B cell (primary cell): ENCODE measurements around the gene RASD1. TPM values are rescaled to one million over a fixed set of nuclear protein-coding genes. Genes with fewer than 3 reads are reported as not detected.

Experiments
- ATAC-seq: fragments of 200-7000 bp; cut with Tn5 transposase; one replicate; pipeline ENCODE4 v1.10.0; 2021; ENCODE audit warnings: low read depth, mild to moderate bottlenecking, moderate number of reproducible peaks, moderate library complexity
- CTCF ChIA-PET: fragments of 350-600 bp; sonication (Branson Sonifier 250); formaldehyde crosslinking; loops from one replicate; lab custom pipeline; 2021; ENCODE audit warnings: antibody characterized with exemption, inconsistent platforms; lab: Charles Lee
- POLR2A ChIA-PET: fragments of 350-600 bp; sonication (Branson Sonifier 250); formaldehyde crosslinking; loops from one replicate; lab custom pipeline; 2021; ENCODE audit warnings: antibody characterized with exemption; lab: Charles Lee
- DNase-seq: peaks from one replicate; pipeline ENCODE4 v3.0.0; 2013
- H2AFZ ChIP-seq: 2 replicates; pipeline ENCODE4 v1.6.1; 2012; ENCODE audit warnings: mild to moderate bottlenecking, low read depth, low read length; ENCODE audit not compliant: insufficient read depth, poor library complexity, severe bottlenecking
- H3K27ac ChIP-seq, 2 donors: 1 replicate in 1 of 2; 2 replicates in 1 of 2; pipeline ENCODE4 v1.5.1; 2012 to 2013; ENCODE audit warnings: low read length in 2 of 2, mild to moderate bottlenecking in 2 of 2, moderate library complexity in 1 of 2
- H3K27me3 ChIP-seq, 4 experiments: fragments of 200-600 bp in 1 of 4; sonication (generic) in 1 of 4; replicated peaks in 1 of 4; 1 replicate in 2 of 4; 2 replicates in 2 of 4; pipeline versions ENCODE4 v1.6.1 to v1.7.0; 2013 to 2016; ENCODE audit warnings: low read length in 3 of 4, mild to moderate bottlenecking in 2 of 4, mixed read lengths in 1 of 4, moderate library complexity in 1 of 4; ENCODE audit not compliant: insufficient read depth in 4 of 4, control insufficient read depth in 3 of 4; ENCODE audit errors: control extremely low read depth in 1 of 4
- H3K36me3 ChIP-seq, 2 experiments: replicated peaks in 1 of 2; 1 replicate in 1 of 2; 2 replicates in 1 of 2; pipeline versions ENCODE4 v1.6.1 to v1.7.1; 2013; ENCODE audit warnings: low read length in 1 of 2; ENCODE audit not compliant: insufficient read depth in 2 of 2, control insufficient read depth in 1 of 2; ENCODE audit errors: control extremely low read depth in 1 of 2, extremely low read depth in 1 of 2
- H3K4me1 ChIP-seq, 2 donors: fragments of 200-600 bp in 1 of 2; sonication (generic) in 1 of 2; 1 replicate in 1 of 2; 2 replicates in 1 of 2; pipeline versions ENCODE4 v1.5.1 to v1.6.1; 2013 to 2017; ENCODE audit warnings: low read length in 2 of 2; ENCODE audit not compliant: control insufficient read depth in 2 of 2, insufficient read depth in 2 of 2
- H3K4me2 ChIP-seq: replicated peaks from 2 replicates; pipeline ENCODE3; 2012; ENCODE audit warnings: mild to moderate bottlenecking, low read depth, low read length; ENCODE audit not compliant: poor library complexity, severe bottlenecking
- H3K4me3 ChIP-seq, 5 experiments: fragments of 200-600 bp in 1 of 5; sonication (generic) in 1 of 5; 1 replicate in 3 of 5; 2 replicates in 2 of 5; pipeline versions ENCODE4 v1.5.1 to v1.7.0; 2011 to 2016; ENCODE audit warnings: low read length in 4 of 5, mild to moderate bottlenecking in 4 of 5, low read depth in 2 of 5, control low read depth in 1 of 5, moderate library complexity in 1 of 5; ENCODE audit not compliant: insufficient read depth in 1 of 5; ENCODE audit errors: control extremely low read depth in 1 of 5, extremely low read depth in 1 of 5
- H3K79me2 ChIP-seq: fragments of 200-600 bp; sonication (generic); one replicate; pipeline ENCODE4 v1.6.0; 2016; ENCODE audit warnings: low read length; ENCODE audit not compliant: control insufficient read depth, insufficient read depth
- H3K9ac ChIP-seq: fragments of 200-600 bp; sonication (generic); 2 replicates; pipeline ENCODE4 v1.6.1; 2017; ENCODE audit warnings: mild to moderate bottlenecking, low read length, moderate library complexity
- H3K9me3 ChIP-seq, 3 donors: one replicate each; pipeline versions ENCODE4 v1.6.1 to v1.7.1; 2013; ENCODE audit warnings: low read length in 2 of 3; ENCODE audit not compliant: control insufficient read depth in 2 of 3, insufficient read depth in 1 of 3; ENCODE audit errors: control extremely low read depth in 1 of 3
- H4K20me1 ChIP-seq: 2 replicates; pipeline ENCODE4 v1.6.0; 2012; ENCODE audit warnings: mild to moderate bottlenecking, low read length; ENCODE audit not compliant: insufficient read depth, control insufficient read depth, poor library complexity, severe bottlenecking
- H3K27ac Mint-ChIP-seq: one replicate; pipeline ENCODE4 v1.8.0; 2021; ENCODE audit warnings: mixed read lengths
- H3K27me3 Mint-ChIP-seq: one replicate; pipeline ENCODE4 v1.8.0; 2021; ENCODE audit warnings: mixed read lengths
- H3K4me1 Mint-ChIP-seq: one replicate; pipeline ENCODE4 v1.8.0; 2021; ENCODE audit warnings: mixed read lengths
- H3K4me3 Mint-ChIP-seq: one replicate; pipeline ENCODE4 v1.8.0; 2021; ENCODE audit warnings: mixed read lengths
- H3K9me3 Mint-ChIP-seq: one replicate; pipeline ENCODE4 v1.8.0; 2022; ENCODE audit warnings: mixed read lengths; ENCODE audit not compliant: insufficient read depth
- EZH2 ChIP-seq: IDR thresholded peaks from 2 replicates; pipeline ENCODE4 v1.6.1; 2012; ENCODE audit warnings: borderline replicate concordance, low read depth, mild to moderate bottlenecking, moderate library complexity, low read length; ENCODE audit not compliant: insufficient read depth, poor library complexity, severe bottlenecking
- WGBS: methylation state at CpG from one replicate; pipeline ENCODE4 v1.1.5; 2013; ENCODE audit warnings: missing lambda C conversion rate; ENCODE audit not compliant: insufficient coverage; 5-methylcytosine and 5-hydroxymethylcytosine counted together
- intact Hi-C: fragments of 100-400 bp; cut with micrococcal nuclease; formaldehyde crosslinking; loops from one replicate; pipeline ENCODE4 v1.10.0; 2022
- polyA plus RNA-seq: library from polyadenylated mRNA; depleted of rRNA; stranded (reverse); fragments of >200 nt; gene quantifications from 2 replicates; pipeline ENCODE4 v1.2.3, GENCODE V29; 2012
- total RNA-seq, 2 donors: library from RNA; stranded (reverse); fragments of 120-200 nt in 1 of 2; gene quantifications; 1 replicate in 1 of 2; 2 replicates in 1 of 2; pipeline versions ENCODE4 v1.2.3 to v1.2.4, GENCODE V29; 2013 to 2022
- TF ChIP-seq, protein P1 (sequence below): fragments of 200-600 bp; IDR thresholded peaks from one replicate; pipeline ENCODE4 v1.8.0; 2022; ENCODE audit warnings: antibody characterized with exemption, mild to moderate bottlenecking

RASD1 gene
- total and polyA plus RNA-seq, 2 donors (not counting 1 experiment from before 2014, with no cell fraction given) = 0.95 to 3.2 TPM

DNA sequence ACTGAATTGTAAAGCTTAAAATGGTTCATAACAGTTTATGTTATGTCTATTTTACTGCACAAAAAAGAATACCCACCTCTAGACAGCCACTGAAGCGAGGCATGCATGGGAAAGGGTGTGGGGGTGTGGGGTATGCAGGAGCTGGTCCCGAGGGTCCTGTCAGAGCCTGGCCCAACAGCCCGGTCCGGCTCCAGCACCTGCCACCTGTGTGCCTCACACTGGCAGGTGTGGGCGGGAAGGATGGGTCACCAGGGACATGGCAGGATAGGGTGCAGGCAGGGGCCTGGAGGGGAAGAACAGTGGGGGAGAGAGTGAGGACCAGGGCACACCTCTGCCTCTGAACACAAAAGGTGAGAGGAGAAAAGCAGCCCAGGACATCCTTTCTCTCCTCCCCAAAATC is 22.8 kb upstream of the RASD1 start:
- no peak overlapping the region for H3K27ac ChIP-seq
- no peaks in the 10 kb centered on the region for H4K20me1 ChIP-seq
- Mint-ChIP-seq H3K9me3 (no peaks in the 10 kb centered on the region), H3K4me3 (no peak overlapping the region), H3K4me1 (no peaks in the 10 kb centered on the region), H3K27me3 (no peaks in the 10 kb centered on the region), H3K27ac (no peak overlapping the region)
- intact Hi-C loops = no loop called here
- ChIA-PET POLR2A (no interaction called here), CTCF (interaction anchor here (0.7 kb wide), 1 partner anchor 22 kb away, joined by 3 read pairs; no protein-coding TSS in a partner anchor)
- TF ChIP-seq, protein P1, sequence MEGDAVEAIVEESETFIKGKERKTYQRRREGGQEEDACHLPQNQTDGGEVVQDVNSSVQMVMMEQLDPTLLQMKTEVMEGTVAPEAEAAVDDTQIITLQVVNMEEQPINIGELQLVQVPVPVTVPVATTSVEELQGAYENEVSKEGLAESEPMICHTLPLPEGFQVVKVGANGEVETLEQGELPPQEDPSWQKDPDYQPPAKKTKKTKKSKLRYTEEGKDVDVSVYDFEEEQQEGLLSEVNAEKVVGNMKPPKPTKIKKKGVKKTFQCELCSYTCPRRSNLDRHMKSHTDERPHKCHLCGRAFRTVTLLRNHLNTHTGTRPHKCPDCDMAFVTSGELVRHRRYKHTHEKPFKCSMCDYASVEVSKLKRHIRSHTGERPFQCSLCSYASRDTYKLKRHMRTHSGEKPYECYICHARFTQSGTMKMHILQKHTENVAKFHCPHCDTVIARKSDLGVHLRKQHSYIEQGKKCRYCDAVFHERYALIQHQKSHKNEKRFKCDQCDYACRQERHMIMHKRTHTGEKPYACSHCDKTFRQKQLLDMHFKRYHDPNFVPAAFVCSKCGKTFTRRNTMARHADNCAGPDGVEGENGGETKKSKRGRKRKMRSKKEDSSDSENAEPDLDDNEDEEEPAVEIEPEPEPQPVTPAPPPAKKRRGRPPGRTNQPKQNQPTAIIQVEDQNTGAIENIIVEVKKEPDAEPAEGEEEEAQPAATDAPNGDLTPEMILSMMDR = no peak
- no peak for TF ChIP-seq EZH2
- H3K27me3 ChIP-seq = no peaks in the 10 kb centered on the region
- H2AFZ ChIP-seq = no peak overlapping the region
- H3K79me2 ChIP-seq = no peaks in the 10 kb centered on the region
- 70% methylated on average over 5 of the region's 5 CpGs for WGBS
- H3K9ac ChIP-seq = no peak overlapping the region
- no peaks in the 10 kb centered on the region for H3K9me3 ChIP-seq
- ATAC-seq (no peak), DNase-seq (no peak)
- H3K4me1 ChIP-seq = no peaks in the 10 kb centered on the region
- H3K4me2 ChIP-seq = no peak overlapping the region
- no peak overlapping the region for H3K4me3 ChIP-seq
- H3K36me3 ChIP-seq = peaks cover 0 to 3% of the 10 kb centered on the region in 2 experiments

DNA sequence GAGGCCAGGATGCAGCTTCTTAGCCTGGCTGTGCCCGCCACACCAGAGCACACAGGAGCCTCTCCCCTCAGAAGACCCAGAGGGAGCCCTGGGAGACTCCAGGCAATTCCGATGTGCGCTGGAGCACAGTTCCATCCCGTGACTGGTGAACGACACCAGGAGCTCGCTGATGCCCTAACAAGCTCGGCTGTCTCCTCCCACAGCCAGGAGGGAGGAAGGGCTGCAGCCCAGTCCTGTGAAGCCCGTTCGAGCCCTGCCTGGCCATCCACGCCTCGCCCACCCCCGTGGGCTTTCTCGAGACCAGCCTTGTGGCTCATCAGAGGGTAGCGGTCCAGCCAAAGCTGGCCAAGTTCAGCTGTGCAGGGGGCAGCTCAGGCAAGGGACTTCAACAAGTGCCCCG is 21.8 kb upstream of the RASD1 start:
- Histone ChIP-seq H3K4me3 (no peak overlapping the region), H3K9ac (no peak overlapping the region), H4K20me1 (no peaks in the 10 kb centered on the region), H3K27ac (no peak overlapping the region), H3K36me3 (peaks cover 0 to 3% of the 10 kb centered on the region in 2 experiments), H3K27me3 (no peaks in the 10 kb centered on the region), H3K9me3 (no peaks in the 10 kb centered on the region), H2AFZ (no peak overlapping the region), H3K4me1 (no peaks in the 10 kb centered on the region), H3K79me2 (no peaks in the 10 kb centered on the region), H3K4me2 (no peak overlapping the region)
- 84% methylated on average over 15 of the region's 15 CpGs for WGBS
- intact Hi-C loops = no loop called here
- ChIA-PET CTCF (interaction anchor here (0.5 kb wide), 1 partner anchor 239 kb away, joined by 3 read pairs; no protein-coding TSS in a partner anchor), POLR2A (no interaction called here)
- TF ChIP-seq, protein P1 = no peak
- TF ChIP-seq EZH2 = no peak
- H3K27me3 Mint-ChIP-seq = no peaks in the 10 kb centered on the region
- no peak overlapping the region for H3K4me3 Mint-ChIP-seq
- no peaks in the 10 kb centered on the region for H3K9me3 Mint-ChIP-seq
- no peak overlapping the region for H3K27ac Mint-ChIP-seq
- ATAC-seq (no peak), DNase-seq (no peak)
- no peaks in the 10 kb centered on the region for H3K4me1 Mint-ChIP-seq
